ENCODE results near the gene AIFM3. TPM values are rescaled to one million over a fixed set of nuclear protein-coding genes. Genes with fewer than 3 reads are reported as not detected.

The AIFM3 gene
- total and polyA plus RNA-seq, 10 donors: 2.0 to 8.7 (median 5.7) TPM

DNA sequence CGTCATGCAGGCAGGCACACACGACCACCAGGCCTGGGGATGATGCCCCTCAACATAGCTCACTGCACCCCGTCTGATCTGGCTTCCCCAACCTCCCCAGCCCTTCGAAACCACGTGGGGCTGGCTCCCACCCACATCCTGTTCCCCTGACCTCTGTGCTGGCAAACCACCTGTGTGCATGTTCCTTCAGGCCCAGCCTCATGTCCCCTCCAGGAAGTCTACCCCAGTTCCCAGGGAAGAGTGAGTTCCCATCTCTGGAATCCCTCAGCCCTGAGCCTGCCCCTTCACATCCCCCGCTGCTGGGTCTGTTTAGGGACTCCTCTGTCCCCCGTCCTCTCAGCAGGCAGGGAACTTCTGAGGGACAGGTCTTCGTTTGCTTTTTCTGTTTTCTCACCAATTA is 58.2 kb downstream of the AIFM3 start:
- H3K27ac ChIP-seq: no peak overlapping the region
- DNase-seq: no peak
- H3K27me3 ChIP-seq (replicated peaks in 1 of 7): peaks cover 0 to 16% (median 0%) of the 10 kb centered on the region in 7 donors
- intact Hi-C loops (cut with DNase I; ENCODE audit: low total_unique reads): no loop called here
- no peak for TF ChIP-seq POLR2AphosphoS5 (IDR thresholded peaks at IDR 0.05)
- no peak for TF ChIP-seq CTCF (IDR thresholded peaks at IDR 0.05 in 8 of 11, conservative IDR thresholded peaks at IDR 0.05 in 3 of 11)
- no peak for TF ChIP-seq POLR2A (IDR thresholded peaks at IDR 0.05)
- no peaks in the 10 kb centered on the region for H3K36me3 ChIP-seq
- 44 to 58% (median 49%) methylated on average over 8 of the region's 8 CpGs for WGBS, 5 donors
- peaks cover 0 to 13% (median 0%) of the 10 kb centered on the region in 6 donors for H3K4me1 ChIP-seq
- H3K4me3 ChIP-seq: no peak overlapping the region
- no peaks in the 10 kb centered on the region for H3K9me3 ChIP-seq

DNA sequence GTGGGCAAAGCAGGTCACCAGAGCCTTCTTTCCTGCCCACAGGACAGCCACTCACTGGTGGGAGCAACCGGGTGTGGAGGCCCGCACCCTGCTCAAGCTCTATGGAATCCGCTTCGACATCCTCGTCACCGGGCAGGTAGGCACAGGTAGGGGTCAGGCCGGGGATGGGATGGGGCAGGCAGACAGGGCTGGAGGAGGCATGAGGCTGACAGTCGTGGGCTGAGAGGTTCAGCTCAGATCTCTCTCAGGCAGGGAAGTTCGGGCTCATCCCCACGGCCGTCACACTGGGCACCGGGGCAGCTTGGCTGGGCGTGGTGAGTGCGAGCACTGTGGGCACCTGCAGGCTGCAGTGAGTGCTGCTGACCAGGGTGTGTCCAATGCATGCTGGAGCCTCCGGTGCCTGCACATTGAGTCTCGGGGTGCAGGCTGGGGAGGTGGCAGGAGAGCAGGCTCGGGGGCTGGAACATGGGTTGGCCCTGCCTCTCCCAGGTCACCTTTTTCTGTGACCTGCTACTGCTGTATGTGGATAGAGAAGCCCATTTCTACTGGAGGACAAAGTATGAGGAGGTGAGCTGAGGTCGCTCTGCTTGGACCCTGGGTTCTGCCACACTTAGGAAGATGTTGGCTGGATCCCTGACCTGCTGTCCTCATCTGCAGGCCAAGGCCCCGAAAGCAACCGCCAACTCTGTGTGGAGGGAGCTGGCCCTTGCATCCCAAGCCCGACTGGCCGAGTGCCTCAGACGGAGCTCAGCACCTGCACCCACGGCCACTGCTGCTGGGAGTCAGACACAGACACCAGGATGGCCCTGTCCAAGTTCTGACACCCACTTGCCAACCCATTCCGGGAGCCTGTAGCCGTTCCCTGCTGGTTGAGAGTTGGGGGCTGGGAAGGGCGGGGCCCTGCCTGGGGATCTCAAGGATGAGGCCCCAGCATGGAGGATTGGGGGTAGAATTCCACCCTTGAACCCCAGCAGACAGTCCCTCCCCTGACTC is 59.0 kb downstream of the AIFM3 start:
- H3K4me3 ChIP-seq: no peak overlapping the region
- peaks cover 0 to 24% (median under 1%) of the 10 kb centered on the region in 7 donors for H3K27me3 ChIP-seq (replicated peaks in 1 of 7)
- TF ChIP-seq POLR2A (IDR thresholded peaks at IDR 0.05) (no peak), CTCF (IDR thresholded peaks at IDR 0.05 in 8 of 11, conservative IDR thresholded peaks at IDR 0.05 in 3 of 11) (no peak), POLR2AphosphoS5 (IDR thresholded peaks at IDR 0.05) (no peak)
- H3K27ac ChIP-seq: no peak overlapping the region
- H3K4me1 ChIP-seq: peaks cover 0 to 13% (median 0%) of the 10 kb centered on the region in 6 donors
- H3K9me3 ChIP-seq: no peaks in the 10 kb centered on the region
- H3K36me3 ChIP-seq: no peaks in the 10 kb centered on the region
- 85 to 95% (median 91%) methylated on average over 18 to 27 of the region's 27 CpGs for WGBS, 5 donors
- intact Hi-C loops (cut with DNase I; ENCODE audit: low total_unique reads): no loop called here
- no peak for DNase-seq

- intact Hi-C loops (cut with DNase I; ENCODE audit: low total_unique reads): no loop called here
- H3K9me3 ChIP-seq: no peaks in the 10 kb centered on the region
- 73 to 90% (median 85%) methylated on average over 5 to 14 of the region's 14 CpGs for WGBS, 5 donors
- TF ChIP-seq CTCF (IDR thresholded peaks at IDR 0.05 in 8 of 11, conservative IDR thresholded peaks at IDR 0.05 in 3 of 11): no peak
- no peak overlapping the region for H3K27ac ChIP-seq
- H3K36me3 ChIP-seq: no peaks in the 10 kb centered on the region
- peaks cover 0 to 33% (median 10%) of the 10 kb centered on the region in 7 donors for H3K27me3 ChIP-seq (replicated peaks in 1 of 7)
- DNase-seq: no peak
- no peak overlapping the region for H3K4me3 ChIP-seq
- H3K4me1 ChIP-seq: peaks cover under 1 to 20% (median 4%) of the 10 kb centered on the region in 6 donors
Measured at GRCh38 chr22:21026783-21027692, 60.0 kb downstream of the AIFM3 start.

Measured in spleen (tissue), 11 donors.